Fibroblast of lung (primary cell): ENCODE data around the gene RAB11FIP3. TPM values are rescaled to one million over a fixed set of nuclear protein-coding genes. Genes with fewer than 3 reads are reported as not detected.

Experiments
- DNase-seq, 2 donors: peaks; one replicate each; pipeline versions ENCODE4 v3.0.0 to v3.0.0-alpha.2; 2010; ENCODE audit warnings: low read depth in 2 of 2
- H2AFZ ChIP-seq: 2 replicates; pipeline ENCODE4 v1.5.1; 2012; ENCODE audit warnings: low read length, control low read depth, inconsistent platforms
- H3K27ac ChIP-seq: 2 replicates; pipeline ENCODE4 v1.5.1; 2011; ENCODE audit warnings: low read length, control low read depth; ENCODE audit not compliant: insufficient read depth
- H3K27me3 ChIP-seq: 2 replicates; pipeline ENCODE4 v1.5.1; 2011; ENCODE audit warnings: mild to moderate bottlenecking, low read length; ENCODE audit not compliant: control insufficient read depth, insufficient read depth
- H3K36me3 ChIP-seq: 2 replicates; pipeline ENCODE4 v1.5.1; 2011; ENCODE audit warnings: low read length; ENCODE audit not compliant: control insufficient read depth, insufficient read depth
- H3K4me1 ChIP-seq: 2 replicates; pipeline ENCODE4 v1.5.1; 2011; ENCODE audit warnings: low read length; ENCODE audit not compliant: control insufficient read depth, insufficient read depth; ENCODE audit errors: extremely low read depth
- H3K4me2 ChIP-seq: 2 replicates; pipeline ENCODE4 v1.5.1; 2011; ENCODE audit warnings: low read length, control low read depth; ENCODE audit not compliant: insufficient read depth; ENCODE audit errors: extremely low read depth
- H3K4me3 ChIP-seq, 4 experiments: fragments of 200-600 bp in 1 of 4; sonication (generic) in 1 of 4; replicated peaks in 1 of 4; 2 replicates each; pipeline ENCODE4 v1.5.1; 2011 to 2016; ENCODE audit warnings: low read length in 4 of 4, low read depth in 3 of 4, mild to moderate bottlenecking in 3 of 4, control low read depth in 2 of 4, inconsistent platforms in 1 of 4, mixed read lengths in 1 of 4; ENCODE audit not compliant: insufficient read depth in 1 of 4; ENCODE audit errors: control extremely low read depth in 1 of 4
- H3K79me2 ChIP-seq: 2 replicates; pipeline ENCODE4 v1.5.1; 2012; ENCODE audit warnings: mild to moderate bottlenecking, low read length, inconsistent platforms; ENCODE audit not compliant: control insufficient read depth, insufficient read depth
- H3K9ac ChIP-seq: 2 replicates; pipeline ENCODE4 v1.5.1; 2011; ENCODE audit warnings: mild to moderate bottlenecking, low read length, control low read depth; ENCODE audit not compliant: insufficient read depth
- H3K9me3 ChIP-seq: 2 replicates; pipeline ENCODE4 v1.5.1; 2012; ENCODE audit warnings: low read depth, low read length; ENCODE audit not compliant: control insufficient read depth, insufficient read depth
- H4K20me1 ChIP-seq: 2 replicates; pipeline ENCODE4 v1.5.1; 2011; ENCODE audit warnings: low read length; ENCODE audit not compliant: control insufficient read depth, insufficient read depth; ENCODE audit errors: extremely low read depth
- EZH2 ChIP-seq: IDR thresholded peaks from 2 replicates; pipeline ENCODE4 v1.5.1; 2012; ENCODE audit warnings: low read length, control low read depth, mild to moderate bottlenecking; ENCODE audit errors: missing control alignments
- polyA plus RNA-seq, 2 donors: library from polyadenylated mRNA; depleted of rRNA in 1 of 2; stranded (reverse) in 1 of 2; unstranded in 1 of 2; fragments of >200 nt; gene quantifications; 2 replicates each; pipeline ENCODE4 v1.2.1, GENCODE V29; 2011 to 2012; ENCODE audit warnings: missing spikeins in 1 of 2
- total RNA-seq: library from RNA; depleted of rRNA; stranded (reverse); fragments of >200 nt; gene quantifications from 2 replicates; pipeline ENCODE4 v1.2.1, GENCODE V29; 2014
- TF ChIP-seq, protein P1 (sequence below), 2 donors: IDR thresholded peaks in 1 of 2; conservative IDR thresholded peaks in 1 of 2; 1 replicate in 1 of 2; 2 replicates in 1 of 2; pipeline ENCODE4 v1.5.1; 2011 to 2012; ENCODE audit warnings: low read length in 2 of 2, control low read depth in 1 of 2, inconsistent platforms in 1 of 2, low read depth in 1 of 2, mild to moderate bottlenecking in 1 of 2

Gene RAB11FIP3
- total and polyA plus RNA-seq, 2 donors (not counting 1 experiment from before 2014, with no cell fraction given), result 7.3 to 22.1 TPM

DNA sequence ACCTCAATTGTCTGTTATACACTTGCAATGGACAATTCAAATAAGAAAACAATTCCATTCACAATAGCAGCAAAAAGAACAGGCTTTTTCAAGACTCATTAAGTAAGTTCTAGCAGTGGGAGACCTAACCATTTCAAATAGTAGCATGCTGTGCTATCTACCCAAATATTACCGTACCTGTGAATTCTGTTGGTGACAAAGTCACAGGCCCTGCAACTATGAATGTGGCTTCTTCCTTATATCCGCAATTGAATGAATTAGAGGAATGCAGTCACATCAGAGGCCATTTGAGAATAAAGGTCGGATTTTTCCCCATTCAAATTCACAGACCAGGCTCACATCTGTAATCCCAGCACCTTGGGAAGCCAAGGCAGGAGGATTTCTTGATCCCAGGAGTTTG, 29.2 kb upstream of the RAB11FIP3 start:
- Histone ChIP-seq H4K20me1 (no peaks in the 10 kb centered on the region), H3K4me2 (peak overlapping the region; percentile 88), H3K9ac (no peak overlapping the region), H2AFZ (no peak overlapping the region), H3K4me1 (peaks cover 2% of the 10 kb centered on the region), H3K79me2 (peaks cover 1% of the 10 kb centered on the region), H3K36me3 (peaks cover 8% of the 10 kb centered on the region), H3K9me3 (no peaks in the 10 kb centered on the region), H3K27me3 (no peaks in the 10 kb centered on the region), H3K27ac (peak overlapping the region; percentile 8), H3K4me3 (peak overlapping the region in 2 of 4 experiments; percentile 53 to 65)
- no peak for TF ChIP-seq EZH2
- TF ChIP-seq, protein P1, sequence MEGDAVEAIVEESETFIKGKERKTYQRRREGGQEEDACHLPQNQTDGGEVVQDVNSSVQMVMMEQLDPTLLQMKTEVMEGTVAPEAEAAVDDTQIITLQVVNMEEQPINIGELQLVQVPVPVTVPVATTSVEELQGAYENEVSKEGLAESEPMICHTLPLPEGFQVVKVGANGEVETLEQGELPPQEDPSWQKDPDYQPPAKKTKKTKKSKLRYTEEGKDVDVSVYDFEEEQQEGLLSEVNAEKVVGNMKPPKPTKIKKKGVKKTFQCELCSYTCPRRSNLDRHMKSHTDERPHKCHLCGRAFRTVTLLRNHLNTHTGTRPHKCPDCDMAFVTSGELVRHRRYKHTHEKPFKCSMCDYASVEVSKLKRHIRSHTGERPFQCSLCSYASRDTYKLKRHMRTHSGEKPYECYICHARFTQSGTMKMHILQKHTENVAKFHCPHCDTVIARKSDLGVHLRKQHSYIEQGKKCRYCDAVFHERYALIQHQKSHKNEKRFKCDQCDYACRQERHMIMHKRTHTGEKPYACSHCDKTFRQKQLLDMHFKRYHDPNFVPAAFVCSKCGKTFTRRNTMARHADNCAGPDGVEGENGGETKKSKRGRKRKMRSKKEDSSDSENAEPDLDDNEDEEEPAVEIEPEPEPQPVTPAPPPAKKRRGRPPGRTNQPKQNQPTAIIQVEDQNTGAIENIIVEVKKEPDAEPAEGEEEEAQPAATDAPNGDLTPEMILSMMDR (conservative IDR thresholded peaks at IDR 0.05 in 1 of 2, IDR thresholded peaks at IDR 0.05 in 1 of 2; ENCODE audit: low read depth in 1 of 2, low read length in 2 of 2), result no peak
- DNase-seq, result no peak

- no peaks in the 10 kb centered on the region for H3K27me3 ChIP-seq
- peaks cover 8% of the 10 kb centered on the region for H3K36me3 ChIP-seq
- H3K4me2 ChIP-seq, result peak overlapping the region; percentile 88
- peaks cover 1% of the 10 kb centered on the region for H3K79me2 ChIP-seq
- H4K20me1 ChIP-seq, result no peaks in the 10 kb centered on the region
- peaks cover 2% of the 10 kb centered on the region for H3K4me1 ChIP-seq
- no peak overlapping the region for H3K9ac ChIP-seq
- H3K27ac ChIP-seq, result peak overlapping the region; percentile 8
- TF ChIP-seq EZH2, result no peak
- TF ChIP-seq, protein P1 (conservative IDR thresholded peaks at IDR 0.05 in 1 of 2, IDR thresholded peaks at IDR 0.05 in 1 of 2; ENCODE audit: low read depth in 1 of 2, low read length in 2 of 2), result no peak
- DNase-seq, result peak; percentile 42 to 55
- H3K9me3 ChIP-seq, result no peaks in the 10 kb centered on the region
- H3K4me3 ChIP-seq, result peak overlapping the region; percentile 32 to 65 (median 46)
- peak overlapping the region; percentile 81 for H2AFZ ChIP-seq
Observed at GRCh38 chr16:396605-397004, 28.8 kb upstream of the RAB11FIP3 start.

GRCh38 chr16:397135-397661, 28.3 kb upstream of the RAB11FIP3 start, which contains the start of gene NME4:
TSS of gene NME4 (plus strand) at chr16:397199. CDS start at chr16:397223, 24 bp downstream.
- H3K4me2 ChIP-seq, result peak within 1 kb of the TSS; percentile 88
- no peak for TF ChIP-seq EZH2
- TF ChIP-seq, protein P1 (conservative IDR thresholded peaks at IDR 0.05 in 1 of 2, IDR thresholded peaks at IDR 0.05 in 1 of 2; ENCODE audit: low read depth in 1 of 2, low read length in 2 of 2), result no peak
- peaks cover 2% of the 10 kb centered on the region for H3K4me1 ChIP-seq
- peak within 1 kb of the TSS; percentile 8 for H3K27ac ChIP-seq
- peaks cover 8% of the 10 kb centered on the region for H3K36me3 ChIP-seq
- peaks cover 1% of the 10 kb centered on the region for H3K79me2 ChIP-seq
- DNase-seq, result no peak
- H4K20me1 ChIP-seq, result no peaks in the 10 kb centered on the region
- H3K4me3 ChIP-seq, result peak within 1 kb of the TSS; percentile 38 to 65 (median 56)
- H3K9me3 ChIP-seq, result no peaks in the 10 kb centered on the region
- peak within 1 kb of the TSS; percentile 81 for H2AFZ ChIP-seq
- no peaks in the 10 kb centered on the region for H3K27me3 ChIP-seq
- peak within 1 kb of the TSS; percentile 67 for H3K9ac ChIP-seq
